ES-I3 (cell line): ENCODE measurements around the gene ELMO1.

Experiments used
- H3K36me3 ChIP-seq: 2 replicates; pipeline ENCODE4 v1.6.1; 2013; ENCODE audit warnings: mild to moderate bottlenecking, low read length, control low read depth, moderate library complexity; ENCODE audit not compliant: insufficient read depth
- H3K4me1 ChIP-seq: 2 replicates; pipeline ENCODE4 v1.6.1; 2013; ENCODE audit warnings: mild to moderate bottlenecking, control low read depth, low read length; ENCODE audit not compliant: insufficient read depth
- H3K9ac ChIP-seq: 2 replicates; pipeline ENCODE4 v1.6.1; 2013; ENCODE audit warnings: low read depth, mild to moderate bottlenecking, low read length, moderate library complexity
- H3K9me3 ChIP-seq: 2 replicates; pipeline ENCODE4 v1.6.1; 2013; ENCODE audit warnings: mild to moderate bottlenecking, low read length, moderate library complexity; ENCODE audit not compliant: control insufficient read depth, insufficient read depth

ELMO1 gene

GRCh38 chr7:37336259-37336658 is 112.4 kb downstream of the ELMO1 start:
- Histone ChIP-seq H3K4me1 (peaks cover 7% of the 10 kb centered on the region), H3K36me3 (no peaks in the 10 kb centered on the region), H3K9me3 (no peaks in the 10 kb centered on the region), H3K9ac (no peak overlapping the region)

DNA sequence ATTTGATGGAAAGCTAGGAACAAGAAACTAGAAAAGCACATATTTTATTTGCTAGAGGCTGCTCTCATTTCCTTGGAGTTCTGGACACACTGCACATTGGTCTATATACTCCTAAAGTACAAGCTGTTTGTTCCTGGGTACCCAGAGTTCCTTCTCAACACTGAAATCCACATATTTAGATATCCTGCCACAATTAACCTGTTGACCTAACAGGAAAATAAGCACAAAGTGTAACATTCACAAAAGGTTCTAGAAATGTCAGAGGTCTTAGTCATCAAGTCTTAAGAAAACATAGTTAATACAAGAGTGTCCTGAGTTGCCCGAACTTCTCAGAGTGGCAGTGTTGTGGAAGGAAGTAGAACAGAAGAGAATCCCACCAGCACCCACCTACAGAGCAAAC is 115.6 kb downstream of the ELMO1 start:
- Histone ChIP-seq H3K36me3 (no peaks in the 10 kb centered on the region), H3K9ac (no peak overlapping the region), H3K4me1 (peaks cover 7% of the 10 kb centered on the region), H3K9me3 (no peaks in the 10 kb centered on the region; the same call in 1 of the 2 replicates)

DNA sequence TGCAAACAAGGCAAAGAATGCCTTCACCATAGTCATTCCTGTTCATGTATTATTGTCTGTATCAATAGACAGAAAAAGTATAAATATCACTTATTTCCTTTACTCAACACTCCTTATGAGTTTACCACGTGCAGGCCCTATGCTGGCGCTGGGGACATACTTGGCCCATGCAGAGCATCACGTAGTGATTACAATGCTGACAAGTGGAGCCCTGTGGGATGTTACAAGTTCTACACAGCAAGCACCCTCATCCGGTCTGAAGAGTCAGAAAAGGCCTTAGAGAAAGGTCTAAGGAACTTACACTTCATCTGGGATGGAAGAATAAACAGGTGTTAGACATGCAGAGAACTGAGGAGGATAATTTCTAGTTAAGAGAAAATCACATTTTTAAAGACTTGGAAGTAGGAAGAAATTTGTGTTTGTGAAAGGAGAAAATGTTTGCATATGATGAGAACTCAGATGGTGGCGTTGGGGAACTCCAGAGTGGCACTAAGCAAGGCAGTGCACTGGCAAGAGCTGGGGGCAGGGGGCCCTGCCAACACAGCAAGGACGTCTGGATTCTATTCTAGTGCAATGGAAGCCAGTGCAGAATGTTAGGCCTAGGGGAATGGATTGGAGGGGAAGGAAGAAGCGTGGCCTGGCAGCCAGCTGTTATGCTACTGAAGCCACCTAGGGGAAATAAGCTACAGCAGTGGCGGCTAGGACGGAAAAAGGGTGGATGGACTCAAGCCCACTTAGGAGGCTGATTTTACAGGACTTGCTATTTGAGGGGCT is 116.2 kb downstream of the ELMO1 start:
- peaks cover 9% of the 10 kb centered on the region for H3K4me1 ChIP-seq
- no peak overlapping the region for H3K9ac ChIP-seq
- no peaks in the 10 kb centered on the region; the same call in 1 of the 2 replicates for H3K9me3 ChIP-seq
- no peaks in the 10 kb centered on the region for H3K36me3 ChIP-seq

GRCh38 chr7:37330775-37331174 is 117.9 kb downstream of the ELMO1 start:
- Histone ChIP-seq H3K9me3 (no peaks in the 10 kb centered on the region; the same call in 1 of the 2 replicates), H3K36me3 (no peaks in the 10 kb centered on the region), H3K9ac (no peak overlapping the region), H3K4me1 (peaks cover 14% of the 10 kb centered on the region)

DNA sequence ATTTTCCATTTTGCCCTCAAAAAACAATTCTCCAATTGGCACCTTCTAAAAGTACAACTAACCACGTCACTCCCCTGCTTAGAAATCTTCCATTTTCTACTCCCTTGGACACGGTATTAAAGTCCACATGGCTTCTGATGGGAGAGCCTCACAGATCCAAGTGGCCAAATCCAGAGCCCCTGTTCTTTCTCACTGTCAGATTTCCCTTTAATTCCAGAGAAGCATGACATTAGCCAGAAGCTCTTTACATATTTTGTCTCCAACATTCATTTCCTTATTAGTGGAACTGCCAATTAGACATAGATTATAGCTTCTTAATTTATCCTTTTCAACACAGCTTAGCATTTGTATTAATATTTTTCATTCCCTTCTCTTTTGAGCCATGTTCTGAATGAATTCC is 118.7 kb downstream of the ELMO1 start:
- no peaks in the 10 kb centered on the region; the same call in 1 of the 2 replicates for H3K9me3 ChIP-seq
- H3K36me3 ChIP-seq: no peaks in the 10 kb centered on the region

DNA sequence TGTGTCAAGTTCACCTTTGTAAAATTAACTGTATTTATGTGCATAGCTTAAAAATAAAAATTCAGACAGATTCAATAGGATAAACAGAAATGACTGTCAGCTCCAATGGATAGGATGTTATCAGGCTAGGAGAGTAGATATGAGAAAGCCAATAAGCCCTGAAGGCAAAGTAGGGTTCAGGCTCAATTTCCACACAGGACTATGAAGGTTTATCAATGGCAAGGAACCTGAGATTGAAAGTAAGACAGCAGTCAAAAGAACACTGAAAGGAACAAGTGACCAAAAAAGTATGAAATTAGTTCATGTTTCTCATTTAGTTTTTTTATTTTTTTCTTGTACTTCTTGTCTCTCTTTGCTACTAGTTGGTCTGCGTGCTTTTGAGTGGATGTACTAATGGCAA is 121.4 kb downstream of the ELMO1 start:
- 0 out of 2 replicates have a peak, but pooled peaks cover 7% of the 10 kb centered on the region for H3K4me1 ChIP-seq
- no peaks in the 10 kb centered on the region for H3K36me3 ChIP-seq
- H3K9me3 ChIP-seq: no peaks in the 10 kb centered on the region; the same call in 1 of the 2 replicates
- H3K9ac ChIP-seq: no peak overlapping the region

More for the DNA sequence above, 118.7 kb downstream of the ELMO1 start:
- H3K9ac ChIP-seq: no peak overlapping the region
- peaks cover 14% of the 10 kb centered on the region for H3K4me1 ChIP-seq

- Histone ChIP-seq H3K36me3 (no peaks in the 10 kb centered on the region), H3K4me1 (0 out of 2 replicates have a peak, but pooled peaks cover 7% of the 10 kb centered on the region), H3K9ac (no peak overlapping the region)
These were observed 124.7 kb downstream of the ELMO1 start for GRCh38 chr7:37323966-37324365.

DNA sequence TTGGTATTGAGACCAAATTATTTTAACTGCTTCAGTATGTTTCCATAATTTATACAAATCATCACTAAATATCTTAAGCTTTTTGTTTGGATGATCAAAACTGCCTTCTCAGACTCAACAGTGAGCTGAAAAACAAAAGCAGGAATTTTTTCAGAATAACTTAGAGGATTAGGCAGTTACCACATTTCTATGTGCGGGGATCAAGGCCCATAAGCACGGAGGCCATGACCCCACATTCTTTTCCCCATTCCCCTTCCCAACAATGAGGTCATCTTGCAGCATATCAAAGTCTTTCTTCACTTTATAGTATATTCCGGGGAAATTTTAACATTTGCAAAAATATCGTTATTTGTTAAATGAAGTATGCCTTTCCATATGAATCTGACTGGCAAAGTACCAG is 125.8 kb downstream of the ELMO1 start:
- no peaks in the 10 kb centered on the region for H3K36me3 ChIP-seq
- H3K4me1 ChIP-seq: 0 out of 2 replicates have a peak, but pooled peaks cover 7% of the 10 kb centered on the region
- H3K9me3 ChIP-seq: no peaks in the 10 kb centered on the region
- no peak overlapping the region for H3K9ac ChIP-seq

More at GRCh38 chr7:37323966-37324365, 124.7 kb downstream of the ELMO1 start:
- H3K9me3 ChIP-seq: no peaks in the 10 kb centered on the region

GRCh38 chr7:37320848-37321468 is 127.7 kb downstream of the ELMO1 start:
- Histone ChIP-seq H3K9ac (no peak overlapping the region), H3K4me1 (no peaks in the 10 kb centered on the region), H3K9me3 (no peaks in the 10 kb centered on the region), H3K36me3 (no peaks in the 10 kb centered on the region)

DNA sequence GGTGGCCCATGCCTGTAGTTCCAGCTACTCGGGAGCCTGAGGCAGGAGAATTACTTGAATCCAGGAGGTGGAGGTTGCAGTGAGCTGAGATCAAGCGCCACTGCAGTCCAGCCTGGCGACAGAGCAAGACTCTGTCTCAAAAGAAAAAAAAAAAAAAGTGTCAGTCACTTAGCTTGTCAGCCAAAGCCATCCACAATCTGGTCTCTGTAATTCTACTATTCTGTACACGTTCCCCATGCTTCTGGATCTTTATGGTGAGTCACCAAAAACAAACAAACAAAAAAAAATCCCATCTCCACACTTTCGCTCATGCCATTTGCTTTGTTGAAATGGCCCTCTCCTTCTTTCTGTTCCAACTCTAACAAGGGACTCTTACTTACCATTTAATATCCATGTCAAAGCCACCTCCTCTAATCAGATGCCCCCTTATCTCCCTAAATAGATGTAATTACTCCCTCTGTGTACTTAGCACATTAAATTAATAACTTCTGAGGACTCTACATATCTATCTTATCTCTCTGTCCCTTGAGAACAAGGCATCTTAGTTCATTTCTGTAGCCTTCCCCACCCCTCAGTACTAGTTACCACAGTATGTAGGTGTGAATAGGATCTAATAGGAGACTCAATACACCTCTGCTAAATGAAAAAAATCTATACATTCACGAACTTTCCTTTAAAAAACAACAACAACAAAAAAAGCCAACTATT is 128.4 kb downstream of the ELMO1 start:
- H3K9ac ChIP-seq: no peak overlapping the region
- no peaks in the 10 kb centered on the region for H3K36me3 ChIP-seq
- H3K4me1 ChIP-seq: no peaks in the 10 kb centered on the region
- H3K9me3 ChIP-seq: no peaks in the 10 kb centered on the region

DNA sequence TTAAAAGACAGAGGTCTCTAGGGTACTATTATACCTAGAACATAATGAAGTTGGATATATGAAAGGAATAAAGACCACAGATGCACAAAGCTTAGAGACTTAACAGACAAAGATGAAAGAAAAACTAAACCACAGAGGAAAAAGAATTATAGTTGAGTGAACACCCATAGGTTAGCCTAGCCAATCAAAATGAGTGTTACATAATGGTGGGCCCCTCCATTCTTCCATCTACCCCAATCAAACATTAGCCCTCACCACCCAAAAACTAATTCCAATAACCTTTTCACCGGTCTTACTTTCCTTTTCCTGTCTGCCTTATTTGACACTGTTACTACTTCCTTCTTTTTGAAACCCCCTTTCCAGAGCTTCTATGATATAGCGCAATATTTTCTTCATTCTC is 130.1 kb downstream of the ELMO1 start:
- no peak overlapping the region for H3K9ac ChIP-seq
- no peaks in the 10 kb centered on the region for H3K36me3 ChIP-seq
- no peaks in the 10 kb centered on the region for H3K9me3 ChIP-seq
- peaks cover 4% of the 10 kb centered on the region; the same call in 1 of the 2 replicates for H3K4me1 ChIP-seq

GRCh38 chr7:37315772-37316715 is 132.6 kb downstream of the ELMO1 start:
- peaks cover 5% of the 10 kb centered on the region; the same call in 1 of the 2 replicates for H3K4me1 ChIP-seq
- no peaks in the 10 kb centered on the region for H3K9me3 ChIP-seq
- H3K9ac ChIP-seq: no peak overlapping the region
- no peaks in the 10 kb centered on the region for H3K36me3 ChIP-seq

DNA sequence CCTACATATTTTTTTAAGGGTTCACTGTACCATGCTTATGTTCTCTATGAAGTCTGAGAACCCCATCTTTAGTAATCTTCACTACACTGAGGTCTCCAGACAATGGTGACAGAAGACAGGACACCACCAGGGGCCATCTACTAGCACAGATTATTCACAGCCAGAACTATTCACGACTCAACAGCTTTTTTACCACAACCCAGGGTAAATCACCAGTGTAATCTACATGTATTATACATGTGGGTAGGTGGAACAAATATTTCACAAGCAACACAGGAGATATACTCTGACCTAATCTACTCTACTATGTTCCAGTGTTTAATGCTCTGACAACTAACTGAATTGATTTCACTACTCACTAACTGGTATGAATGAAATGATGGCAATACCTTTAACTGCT is 136.1 kb downstream of the ELMO1 start:
- no peaks in the 10 kb centered on the region; the same call in 1 of the 2 replicates for H3K9me3 ChIP-seq
- H3K36me3 ChIP-seq: no peaks in the 10 kb centered on the region; the same call in 1 of the 2 replicates
- H3K9ac ChIP-seq: no peak overlapping the region
- peaks cover 5% of the 10 kb centered on the region; the same call in 1 of the 2 replicates for H3K4me1 ChIP-seq
